ENCODE results near the gene CCDC149. TPM values are rescaled to one million over a fixed set of nuclear protein-coding genes. Genes with fewer than 3 reads are reported as not detected.

CCDC149 gene
- total RNA-seq, 4 donors from 2014 or later = 11.5 to 22.4 (median 14.4) TPM

Small RNAs within 50 kb of the gene (small RNA-seq; reads per million reads assigned to genes)
- not detected for gene AC006390.1

Other genes with a start within 250 kb of the CCDC149 start
- gene SOD3, start 117.5 kb downstream of the CCDC149 start, total RNA-seq = 10 to 100 TPM; 42.3 to 79.5 (median 69.8) TPM
- 1 to 10 TPM; 2.8 to 6.4 (median 5.4) TPM for gene LGI2, start 117.9 kb upstream of the CCDC149 start, total RNA-seq
- gene SEPSECS, start 247.4 kb upstream of the CCDC149 start, total RNA-seq = 1 to 10 TPM; 4.7 to 7.7 (median 6.8) TPM